Measurements from ENCODE around the gene ANHX.
"Not testable (repeated sequence)": the region's sequence is repeated elsewhere in the genome, so short reads cannot be mapped to it uniquely, and the experiment has no call there.

ANHX gene

DNA sequence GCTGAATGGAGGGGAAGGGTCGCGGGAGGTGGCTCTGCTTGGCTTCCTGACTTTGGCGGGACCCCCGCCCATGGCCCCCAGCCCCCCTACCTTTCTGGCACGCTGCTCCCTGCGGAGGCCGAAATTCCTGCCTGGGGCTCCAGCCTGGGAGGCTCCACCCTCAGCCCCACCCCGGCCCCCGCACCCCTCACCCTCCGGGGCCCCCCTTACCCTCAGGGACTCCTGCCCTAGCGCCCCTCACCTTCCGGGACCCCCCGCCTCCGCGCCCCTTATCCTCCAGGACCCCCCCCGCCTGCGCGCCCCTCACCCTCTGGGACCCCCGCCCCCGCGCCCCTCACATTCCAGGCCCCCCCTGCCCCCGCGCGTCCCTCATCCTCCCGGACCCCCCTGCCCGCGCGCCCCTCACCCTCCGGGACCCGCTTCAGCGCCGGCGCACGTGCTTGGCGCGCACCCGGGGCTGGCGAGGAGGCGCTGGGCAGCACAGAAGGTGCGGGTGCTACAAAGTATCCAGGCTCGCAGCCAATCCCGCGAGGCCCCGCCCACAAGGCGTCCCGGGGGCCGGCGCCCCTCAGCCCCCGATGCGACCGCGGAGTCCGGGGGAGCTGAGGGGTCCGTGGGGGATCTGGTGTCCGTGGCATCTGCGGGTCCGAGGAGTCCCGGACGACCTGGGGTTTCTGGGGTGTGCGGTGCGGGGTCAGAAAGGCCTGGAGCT, at the start of gene ANHX:
Gene ANHX (minus strand): TSS at position 477 of the 712 bp plus-strand sequence. CDS start 1,521 bp downstream, outside the sequence.
- Histone ChIP-seq H3K36me3 (ENCODE audit: control insufficient read depth, insufficient read depth, low read length) (no peaks in the 10 kb centered on the region), H3K9ac (ENCODE audit: low read length) (no peak within 1 kb of the TSS), H3K4me1 (ENCODE audit: control insufficient read depth, insufficient read depth, low read length) (no peaks in the 10 kb centered on the region), H3K4me3 (ENCODE audit: low read length) (no peak within 1 kb of the TSS), H3K9me3 (ENCODE audit: control insufficient read depth, low read length) (no peaks in the 10 kb centered on the region), H3K27me3 (ENCODE audit: control insufficient read depth, insufficient read depth, low read length) (peaks cover 3% of the 10 kb centered on the region)

DNA sequence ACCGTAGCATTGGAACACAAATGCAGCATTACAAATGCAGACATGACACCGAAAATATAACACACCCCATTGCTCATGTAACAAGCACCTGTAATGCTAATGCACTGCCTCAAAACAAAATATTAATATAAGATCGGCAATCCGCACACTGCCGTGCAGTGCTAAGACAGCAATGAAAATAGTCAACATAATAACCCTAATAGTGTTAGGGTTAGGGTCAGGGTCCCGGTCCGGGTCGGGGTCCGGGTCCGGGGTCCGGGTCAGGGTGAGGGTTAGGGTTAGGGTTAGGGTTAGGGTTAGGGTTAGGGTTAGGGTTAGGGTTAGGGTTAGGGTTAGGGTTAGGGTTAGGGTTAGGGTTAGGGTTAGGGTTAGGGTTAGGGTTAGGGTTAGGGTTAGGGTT, 29.0 kb upstream of the ANHX start:
- H3K4me1 ChIP-seq (ENCODE audit: control insufficient read depth, insufficient read depth, low read length); H3K9ac ChIP-seq (ENCODE audit: low read length); H3K27me3 ChIP-seq (ENCODE audit: control insufficient read depth, insufficient read depth, low read length); H3K36me3 ChIP-seq (ENCODE audit: control insufficient read depth, insufficient read depth, low read length); H3K4me3 ChIP-seq (ENCODE audit: low read length); H3K9me3 ChIP-seq (ENCODE audit: control insufficient read depth, low read length): not testable (repeated sequence)

DNA sequence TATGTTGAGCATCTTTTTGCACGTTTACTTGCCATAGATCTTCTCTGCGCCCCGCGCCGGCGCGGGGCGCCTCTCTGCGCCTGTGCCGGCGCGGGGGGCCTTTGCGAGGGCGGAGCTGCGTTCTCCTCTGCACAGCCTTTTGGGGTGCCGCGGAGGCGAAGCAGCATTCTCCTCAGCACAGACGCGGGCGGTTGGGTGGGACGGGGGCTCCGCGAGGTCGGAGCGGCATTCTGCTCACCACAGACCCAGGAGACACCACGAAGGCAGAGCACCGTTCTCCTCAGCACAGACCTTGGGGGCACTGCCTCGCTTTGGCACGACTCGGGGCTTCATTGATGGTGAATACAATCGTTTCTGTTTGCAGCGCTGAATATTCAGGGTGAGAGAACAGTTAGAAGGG, 28.5 kb upstream of the ANHX start:
- Histone ChIP-seq H3K4me3 (ENCODE audit: low read length) (no peak overlapping the region), H3K27me3 (ENCODE audit: control insufficient read depth, insufficient read depth, low read length) (no peaks in the 10 kb centered on the region), H3K9ac (ENCODE audit: low read length) (no peak overlapping the region), H3K36me3 (ENCODE audit: control insufficient read depth, insufficient read depth, low read length) (no peaks in the 10 kb centered on the region), H3K4me1 (ENCODE audit: control insufficient read depth, insufficient read depth, low read length) (no peaks in the 10 kb centered on the region), H3K9me3 (ENCODE audit: control insufficient read depth, low read length) (no peaks in the 10 kb centered on the region)

DNA sequence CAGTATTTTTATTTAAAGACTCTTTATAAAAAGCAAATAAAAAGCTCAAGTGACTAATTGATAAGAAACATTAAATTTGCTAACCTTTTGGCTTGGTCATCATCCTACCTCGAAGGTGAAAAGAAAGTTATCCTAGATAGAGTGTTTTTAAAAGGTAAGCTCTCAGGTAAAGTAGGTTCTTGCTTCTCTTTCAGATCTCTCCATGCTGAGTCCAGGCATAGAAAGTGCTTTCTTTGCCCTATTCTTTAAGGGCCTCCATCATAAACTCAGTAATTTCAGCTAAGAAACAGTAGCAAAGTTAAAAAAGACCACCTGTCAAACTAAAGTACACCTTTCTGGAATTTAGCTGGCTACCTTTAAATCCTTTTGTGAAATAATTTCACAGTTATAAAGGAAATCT, 20.6 kb upstream of the ANHX start:
- Histone ChIP-seq H3K36me3 (ENCODE audit: control insufficient read depth, insufficient read depth, low read length) (no peaks in the 10 kb centered on the region), H3K4me1 (ENCODE audit: control insufficient read depth, insufficient read depth, low read length) (no peaks in the 10 kb centered on the region), H3K9ac (ENCODE audit: low read length) (no peak overlapping the region), H3K4me3 (ENCODE audit: low read length) (no peak overlapping the region), H3K9me3 (ENCODE audit: control insufficient read depth, low read length) (no peaks in the 10 kb centered on the region), H3K27me3 (ENCODE audit: control insufficient read depth, insufficient read depth, low read length) (no peaks in the 10 kb centered on the region)

DNA sequence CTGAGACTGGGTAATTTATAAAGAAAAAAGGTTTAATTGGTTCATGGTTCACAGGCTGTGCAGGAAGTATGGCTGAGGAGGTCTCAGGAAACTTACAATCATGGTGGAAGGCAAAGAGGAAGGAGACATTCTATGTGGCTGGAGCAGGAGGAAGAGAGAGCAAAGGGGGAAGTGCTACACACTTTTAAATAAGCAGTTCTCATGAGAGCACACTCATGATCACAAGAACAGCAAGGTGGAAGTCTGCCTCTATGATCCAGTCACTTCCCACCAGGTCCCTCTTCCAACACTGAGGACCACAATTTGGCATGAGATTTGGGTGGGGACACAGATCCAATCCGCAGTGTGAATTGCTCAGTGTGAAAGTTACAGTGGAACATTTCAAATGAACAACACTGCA, 20.2 kb upstream of the ANHX start:
- H3K36me3 ChIP-seq (ENCODE audit: control insufficient read depth, insufficient read depth, low read length); H3K9me3 ChIP-seq (ENCODE audit: control insufficient read depth, low read length); H3K4me3 ChIP-seq (ENCODE audit: low read length); H3K9ac ChIP-seq (ENCODE audit: low read length); H3K4me1 ChIP-seq (ENCODE audit: control insufficient read depth, insufficient read depth, low read length); H3K27me3 ChIP-seq (ENCODE audit: control insufficient read depth, insufficient read depth, low read length): not testable (repeated sequence)

DNA sequence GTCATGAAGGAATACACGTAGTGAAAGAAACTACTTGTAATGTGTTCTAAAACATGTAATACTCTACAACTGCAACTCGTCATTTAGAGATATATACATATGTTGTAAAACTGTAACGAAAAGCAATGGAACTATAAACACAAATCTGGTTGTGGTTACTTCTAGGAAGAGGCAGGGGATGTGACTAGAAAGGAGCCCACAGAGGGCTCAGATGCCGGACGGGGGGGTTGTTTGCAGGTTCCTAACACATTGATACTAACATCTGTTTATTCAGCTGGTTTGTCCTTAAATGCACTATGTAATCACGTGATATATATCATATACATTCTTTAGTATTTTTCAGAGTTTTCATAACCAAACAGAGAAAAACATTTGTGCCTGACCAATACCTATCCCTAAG, 16.1 kb upstream of the ANHX start:
- Histone ChIP-seq H3K9me3 (ENCODE audit: control insufficient read depth, low read length) (no peaks in the 10 kb centered on the region), H3K9ac (ENCODE audit: low read length) (no peak overlapping the region), H3K4me1 (ENCODE audit: control insufficient read depth, insufficient read depth, low read length) (no peaks in the 10 kb centered on the region), H3K4me3 (ENCODE audit: low read length) (no peak overlapping the region), H3K36me3 (ENCODE audit: control insufficient read depth, insufficient read depth, low read length) (no peaks in the 10 kb centered on the region), H3K27me3 (ENCODE audit: control insufficient read depth, insufficient read depth, low read length) (no peaks in the 10 kb centered on the region)

DNA sequence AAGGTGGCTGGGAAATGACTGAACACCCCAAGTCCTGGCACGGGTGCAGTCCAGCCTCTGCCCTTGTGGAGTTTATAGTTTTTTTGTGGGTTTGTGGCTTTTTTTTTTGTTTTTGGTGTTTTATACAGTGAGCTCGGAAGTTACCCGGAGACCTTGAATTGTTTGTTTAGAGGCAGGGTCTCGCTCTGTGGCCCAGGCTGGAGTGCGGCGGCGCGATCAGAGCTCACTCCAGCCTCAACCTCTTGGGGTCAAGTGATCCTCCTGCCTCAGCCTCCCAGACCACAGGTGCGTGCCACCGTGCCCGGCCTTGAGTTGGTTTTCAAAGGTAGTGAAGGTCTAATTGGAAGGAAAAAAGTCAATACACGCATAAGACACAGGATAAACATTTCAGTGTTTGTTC, 879 bp upstream of the ANHX start:
- Histone ChIP-seq H3K36me3 (ENCODE audit: control insufficient read depth, insufficient read depth, low read length) (no peaks in the 10 kb centered on the region), H3K9me3 (ENCODE audit: control insufficient read depth, low read length) (no peaks in the 10 kb centered on the region), H3K27me3 (ENCODE audit: control insufficient read depth, insufficient read depth, low read length) (peaks cover 3% of the 10 kb centered on the region), H3K9ac (ENCODE audit: low read length) (no peak overlapping the region), H3K4me1 (ENCODE audit: control insufficient read depth, insufficient read depth, low read length) (no peaks in the 10 kb centered on the region), H3K4me3 (ENCODE audit: low read length) (no peak overlapping the region)

DNA sequence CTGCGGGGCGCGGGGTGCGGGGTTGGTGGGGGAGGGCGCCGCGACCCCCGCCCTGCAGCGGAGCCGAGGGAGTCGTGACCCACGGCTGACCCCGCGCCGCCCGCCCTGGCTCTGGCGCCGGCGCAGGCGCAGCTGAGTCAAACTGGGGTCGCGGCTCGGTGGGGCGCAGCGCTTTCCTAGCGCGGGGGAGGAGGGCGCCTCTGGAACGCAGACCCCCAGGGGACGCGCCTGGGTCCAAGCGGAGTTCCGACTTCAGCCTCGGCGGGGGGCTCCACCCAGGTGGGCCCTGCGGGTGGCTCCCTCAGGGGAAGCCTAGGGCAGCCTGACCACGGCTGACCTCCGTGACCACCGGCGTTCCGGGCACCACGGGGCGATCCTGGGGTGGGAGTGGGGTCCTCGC, 467 bp upstream of the ANHX start:
- H3K9me3 ChIP-seq (ENCODE audit: control insufficient read depth, low read length): no peaks in the 10 kb centered on the region
- no peak overlapping the region for H3K4me3 ChIP-seq (ENCODE audit: low read length)
- no peaks in the 10 kb centered on the region for H3K4me1 ChIP-seq (ENCODE audit: control insufficient read depth, insufficient read depth, low read length)

DNA sequence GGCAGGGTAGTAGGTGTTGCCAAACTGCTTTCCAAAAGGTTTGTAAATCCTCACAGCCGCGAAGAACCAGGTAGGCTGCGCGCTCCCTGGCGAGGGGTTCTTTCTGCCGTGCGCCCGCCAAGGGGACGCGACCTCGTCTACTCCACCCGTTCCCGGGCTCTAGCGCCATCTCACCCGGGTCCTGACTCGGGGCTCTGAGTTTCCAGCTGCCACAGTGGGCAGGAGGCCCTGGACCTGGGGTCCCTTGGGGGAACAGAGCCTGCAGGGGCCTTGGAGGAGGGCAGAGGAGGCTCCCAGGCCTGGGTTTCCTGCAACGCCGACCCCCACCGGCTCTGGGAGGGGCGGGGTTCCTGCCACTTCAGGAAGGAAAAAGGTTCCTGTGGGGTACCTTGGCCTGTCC, 706 bp downstream of the ANHX start:
- Histone ChIP-seq H3K4me1 (ENCODE audit: control insufficient read depth, insufficient read depth, low read length) (no peaks in the 10 kb centered on the region), H3K9ac (ENCODE audit: low read length) (no peak overlapping the region), H3K27me3 (ENCODE audit: control insufficient read depth, insufficient read depth, low read length) (peaks cover 3% of the 10 kb centered on the region), H3K36me3 (ENCODE audit: control insufficient read depth, insufficient read depth, low read length) (no peaks in the 10 kb centered on the region), H3K9me3 (ENCODE audit: control insufficient read depth, low read length) (no peaks in the 10 kb centered on the region), H3K4me3 (ENCODE audit: low read length) (no peak overlapping the region)

More for the DNA sequence above, 467 bp upstream of the ANHX start:
- no peaks in the 10 kb centered on the region for H3K36me3 ChIP-seq (ENCODE audit: control insufficient read depth, insufficient read depth, low read length)
- H3K9ac ChIP-seq (ENCODE audit: low read length): no peak overlapping the region
- peaks cover 3% of the 10 kb centered on the region for H3K27me3 ChIP-seq (ENCODE audit: control insufficient read depth, insufficient read depth, low read length)

DNA sequence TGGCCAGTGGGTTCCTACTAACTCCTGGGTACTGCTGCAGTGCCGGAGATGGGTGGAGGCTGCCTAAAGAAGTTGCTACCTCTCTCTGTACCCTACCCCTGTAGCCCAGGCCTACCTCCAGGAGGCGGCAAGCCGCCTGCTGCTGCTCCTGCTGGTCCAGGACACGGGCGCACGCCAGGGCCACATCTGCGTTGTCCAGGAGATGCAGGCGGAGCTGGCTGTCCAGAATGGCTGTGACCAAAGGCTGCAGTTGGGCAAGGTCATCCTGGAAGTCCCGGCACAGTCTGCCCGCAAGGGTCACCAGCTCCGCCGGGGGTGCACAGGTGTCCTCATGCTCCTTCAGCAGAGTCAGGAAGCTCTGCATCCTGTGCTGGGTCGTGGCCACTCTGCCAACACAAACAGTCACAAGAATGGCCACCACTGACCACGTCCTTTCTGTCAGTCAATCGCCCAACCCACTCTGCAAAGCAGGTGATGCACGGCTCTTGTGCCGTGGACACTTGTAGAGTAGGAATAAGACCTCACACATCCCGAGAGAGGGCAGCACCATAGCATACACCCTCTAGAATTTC, 1.6 kb downstream of the ANHX start:
- Histone ChIP-seq H3K4me3 (ENCODE audit: low read length) (no peak overlapping the region), H3K27me3 (ENCODE audit: control insufficient read depth, insufficient read depth, low read length) (no peaks in the 10 kb centered on the region), H3K9me3 (ENCODE audit: control insufficient read depth, low read length) (no peaks in the 10 kb centered on the region), H3K4me1 (ENCODE audit: control insufficient read depth, insufficient read depth, low read length) (no peaks in the 10 kb centered on the region), H3K9ac (ENCODE audit: low read length) (no peak overlapping the region), H3K36me3 (ENCODE audit: control insufficient read depth, insufficient read depth, low read length) (no peaks in the 10 kb centered on the region)

DNA sequence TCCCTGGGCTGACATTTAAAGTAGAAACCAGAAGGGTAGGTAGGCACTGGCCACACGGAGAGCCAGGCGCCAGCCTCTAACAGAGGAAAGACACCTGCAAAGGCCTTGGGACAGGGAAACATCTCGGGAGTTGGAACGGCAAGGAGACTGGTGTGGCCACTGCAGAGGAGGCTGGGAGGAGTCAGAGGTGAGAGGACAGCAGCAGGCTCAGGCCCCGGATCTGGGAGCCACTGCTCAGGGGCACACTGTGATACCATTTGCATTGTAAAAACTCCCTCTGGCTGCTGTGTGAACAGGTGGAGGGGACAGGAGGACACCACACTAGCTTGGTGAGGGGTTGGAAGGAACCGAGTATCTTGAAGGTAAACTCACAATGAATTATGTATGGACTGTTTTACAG, 2.7 kb downstream of the ANHX start:
- H3K4me1 ChIP-seq (ENCODE audit: control insufficient read depth, insufficient read depth, low read length): no peaks in the 10 kb centered on the region
- H3K27me3 ChIP-seq (ENCODE audit: control insufficient read depth, insufficient read depth, low read length): no peaks in the 10 kb centered on the region
- H3K4me3 ChIP-seq (ENCODE audit: low read length): no peak overlapping the region
- H3K9me3 ChIP-seq (ENCODE audit: control insufficient read depth, low read length): no peaks in the 10 kb centered on the region
- H3K9ac ChIP-seq (ENCODE audit: low read length): no peak overlapping the region
- H3K36me3 ChIP-seq (ENCODE audit: control insufficient read depth, insufficient read depth, low read length): no peaks in the 10 kb centered on the region

DNA sequence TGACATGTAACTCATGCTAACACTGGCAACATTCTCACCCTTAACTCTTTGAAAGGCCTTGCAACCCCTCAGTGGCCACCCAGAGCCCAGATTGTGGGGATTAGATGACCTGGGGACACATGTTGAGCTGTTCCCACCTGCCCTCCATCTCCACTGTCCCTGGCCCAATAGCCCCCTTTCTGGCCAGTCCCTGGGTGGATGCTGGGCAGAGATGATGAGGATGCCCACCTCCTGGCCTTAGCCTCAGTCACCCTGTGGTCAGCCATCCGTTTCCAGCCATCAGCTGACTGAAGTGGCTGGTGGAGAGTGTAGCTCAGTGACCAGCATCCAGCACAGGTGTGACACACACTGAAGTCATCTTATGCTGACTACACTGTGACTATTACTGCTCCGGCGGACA, 4.7 kb downstream of the ANHX start:
- Histone ChIP-seq H3K9me3 (ENCODE audit: control insufficient read depth, low read length) (no peaks in the 10 kb centered on the region), H3K4me3 (ENCODE audit: low read length) (no peak overlapping the region), H3K4me1 (ENCODE audit: control insufficient read depth, insufficient read depth, low read length) (no peaks in the 10 kb centered on the region), H3K27me3 (ENCODE audit: control insufficient read depth, insufficient read depth, low read length) (no peaks in the 10 kb centered on the region), H3K36me3 (ENCODE audit: control insufficient read depth, insufficient read depth, low read length) (no peaks in the 10 kb centered on the region), H3K9ac (ENCODE audit: low read length) (no peak overlapping the region)

All from mucosa of stomach (tissue), 1 donor.